ENCODE measurements around the gene HOXA3.

DNA sequence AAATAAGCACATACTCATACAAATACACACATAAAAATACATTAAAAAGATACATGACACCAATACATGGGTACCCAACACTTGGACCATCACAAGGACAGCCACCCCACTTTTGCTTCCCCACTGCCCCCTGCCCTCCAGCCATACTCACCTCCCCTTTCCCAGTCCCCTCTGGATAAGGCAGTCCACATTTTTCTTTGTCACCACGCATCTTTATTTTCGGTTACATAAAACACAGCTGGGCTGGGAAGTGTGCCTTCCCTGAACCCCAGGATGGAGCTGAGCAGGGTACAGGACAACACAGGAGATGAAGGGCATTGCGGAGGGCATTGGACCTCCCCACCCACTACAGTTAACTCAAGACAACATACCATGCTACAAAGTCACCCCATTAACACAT, 1.1 kb upstream of the HOXA3 start:
- no peak for TF ChIP-seq BRF2 (CRISPR knock-in tag; IDR thresholded peaks at IDR 0.05)
- TF ChIP-seq, protein P1, sequence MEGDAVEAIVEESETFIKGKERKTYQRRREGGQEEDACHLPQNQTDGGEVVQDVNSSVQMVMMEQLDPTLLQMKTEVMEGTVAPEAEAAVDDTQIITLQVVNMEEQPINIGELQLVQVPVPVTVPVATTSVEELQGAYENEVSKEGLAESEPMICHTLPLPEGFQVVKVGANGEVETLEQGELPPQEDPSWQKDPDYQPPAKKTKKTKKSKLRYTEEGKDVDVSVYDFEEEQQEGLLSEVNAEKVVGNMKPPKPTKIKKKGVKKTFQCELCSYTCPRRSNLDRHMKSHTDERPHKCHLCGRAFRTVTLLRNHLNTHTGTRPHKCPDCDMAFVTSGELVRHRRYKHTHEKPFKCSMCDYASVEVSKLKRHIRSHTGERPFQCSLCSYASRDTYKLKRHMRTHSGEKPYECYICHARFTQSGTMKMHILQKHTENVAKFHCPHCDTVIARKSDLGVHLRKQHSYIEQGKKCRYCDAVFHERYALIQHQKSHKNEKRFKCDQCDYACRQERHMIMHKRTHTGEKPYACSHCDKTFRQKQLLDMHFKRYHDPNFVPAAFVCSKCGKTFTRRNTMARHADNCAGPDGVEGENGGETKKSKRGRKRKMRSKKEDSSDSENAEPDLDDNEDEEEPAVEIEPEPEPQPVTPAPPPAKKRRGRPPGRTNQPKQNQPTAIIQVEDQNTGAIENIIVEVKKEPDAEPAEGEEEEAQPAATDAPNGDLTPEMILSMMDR (CRISPR knock-in tag; IDR thresholded peaks at IDR 0.05), result no peak
- no peak for TF ChIP-seq RFX5 (IDR thresholded peaks at IDR 0.05; ENCODE audit: low read depth, low read length)
- TF ChIP-seq ZNF709 (CRISPR knock-in tag; IDR thresholded peaks at IDR 0.05), result no peak

All from HepG2 (cell line).